HG03460 (cell line): ENCODE measurements around the gene ESPNL.
A peak's percentile ranks its signal among the peaks of the same experiment; 100 is the strongest.

ENCODE experiments used
- ATAC-seq: cut with Tn5 transposase; IDR thresholded peaks from one replicate; pipeline ENCODE4 v1.9.1; 2021; ENCODE audit not compliant: unreplicated experiment

Gene ESPNL

DNA sequence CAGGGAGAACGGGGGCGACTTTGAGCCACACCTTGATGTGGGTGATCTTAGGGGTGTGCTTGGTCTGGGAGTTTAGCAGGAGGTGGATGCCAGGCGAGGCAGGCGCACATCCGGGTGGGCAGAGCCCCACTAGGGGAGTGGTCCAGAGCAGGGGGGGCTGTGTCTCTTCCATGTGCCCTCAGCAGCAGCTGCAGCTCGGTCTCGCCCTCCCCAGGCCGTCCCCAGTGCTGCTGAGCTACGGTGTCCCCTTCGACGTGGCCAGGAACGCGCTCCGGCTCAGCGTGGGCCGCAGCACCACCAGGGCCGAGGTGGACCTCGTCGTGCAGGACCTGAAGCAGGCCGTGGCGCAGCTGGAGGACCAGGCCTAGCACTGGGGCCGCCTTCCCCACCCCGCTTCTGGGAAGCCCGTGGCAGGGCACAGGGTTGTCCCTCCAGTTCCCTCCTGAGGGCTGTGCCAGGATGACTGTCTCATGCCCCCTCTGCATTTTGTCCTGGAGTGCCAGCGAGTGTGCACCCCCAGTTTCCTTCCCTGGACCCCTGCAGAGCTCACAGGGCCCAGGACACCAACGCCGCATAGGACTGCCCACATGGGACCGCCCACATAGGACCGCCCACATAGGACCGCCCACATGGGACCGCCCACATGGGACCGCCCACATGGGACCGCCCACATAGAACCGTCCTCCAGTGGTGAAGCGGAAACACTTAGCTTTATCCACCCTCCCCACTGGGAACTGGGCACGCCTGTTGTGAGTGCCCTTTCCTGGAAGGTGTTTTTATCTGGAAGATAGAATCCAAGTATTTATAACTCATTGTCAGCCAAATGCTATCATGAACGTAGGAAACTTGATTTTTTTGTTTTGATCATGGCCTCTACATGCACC, 1.9 kb upstream of the ESPNL start:
- ATAC-seq, result no peak

DNA sequence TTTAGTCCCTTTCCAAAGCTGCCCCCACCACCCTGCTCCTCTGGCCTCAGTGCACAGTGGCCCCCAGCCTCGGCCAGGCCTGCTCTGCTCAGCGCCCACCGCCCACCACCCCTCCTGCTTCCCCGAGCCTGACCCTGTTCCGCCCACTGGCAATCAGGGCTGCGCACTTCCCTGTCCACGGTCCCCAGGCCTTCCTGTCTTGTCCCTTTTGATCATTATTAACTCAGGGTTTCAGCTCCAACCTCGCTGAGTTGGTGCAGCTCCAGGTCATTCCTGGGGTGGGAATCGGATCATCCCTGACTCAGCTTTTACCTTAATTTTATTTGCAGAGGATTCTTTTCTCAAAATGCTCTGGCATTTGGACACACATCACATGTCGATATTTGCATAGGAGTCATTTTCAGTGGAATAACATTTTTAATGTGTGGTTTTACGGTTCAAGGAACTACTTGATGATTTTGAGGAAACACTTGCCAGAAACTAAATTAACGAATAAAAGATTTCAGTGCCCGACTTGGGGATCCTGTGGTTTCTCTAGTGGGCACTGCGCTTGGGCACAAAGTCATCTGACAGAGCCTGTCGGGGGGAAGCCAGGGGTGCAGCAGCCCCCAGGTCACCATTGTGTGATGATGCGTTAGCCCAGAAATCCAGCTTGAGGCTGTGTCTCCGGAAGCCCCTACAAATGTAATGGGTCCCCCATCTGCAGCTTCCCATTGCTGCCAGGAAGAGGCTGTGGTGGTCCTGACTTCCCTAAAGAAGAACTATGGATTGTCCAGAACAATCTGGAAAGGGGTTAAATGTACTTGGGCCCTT, 1.0 kb upstream of the ESPNL start:
- ATAC-seq, result no peak

DNA sequence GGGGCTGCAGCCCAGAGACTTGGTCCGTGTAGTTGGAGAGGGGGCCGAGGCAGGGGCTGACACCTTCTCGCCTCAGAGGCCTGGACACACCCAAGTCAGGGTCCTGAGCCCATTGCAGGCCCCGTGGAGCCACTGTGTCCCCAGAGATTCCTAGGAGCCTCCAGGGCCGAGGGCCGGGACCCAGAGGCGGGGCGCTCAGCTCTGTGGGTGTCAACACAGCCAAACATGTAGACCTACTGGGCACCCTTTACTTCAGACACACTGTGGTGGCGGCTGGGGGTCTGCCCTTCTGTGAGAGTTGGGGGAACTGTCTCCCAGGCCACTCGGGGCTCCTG, 459 bp upstream of the ESPNL start:
- ATAC-seq, result no peak

DNA sequence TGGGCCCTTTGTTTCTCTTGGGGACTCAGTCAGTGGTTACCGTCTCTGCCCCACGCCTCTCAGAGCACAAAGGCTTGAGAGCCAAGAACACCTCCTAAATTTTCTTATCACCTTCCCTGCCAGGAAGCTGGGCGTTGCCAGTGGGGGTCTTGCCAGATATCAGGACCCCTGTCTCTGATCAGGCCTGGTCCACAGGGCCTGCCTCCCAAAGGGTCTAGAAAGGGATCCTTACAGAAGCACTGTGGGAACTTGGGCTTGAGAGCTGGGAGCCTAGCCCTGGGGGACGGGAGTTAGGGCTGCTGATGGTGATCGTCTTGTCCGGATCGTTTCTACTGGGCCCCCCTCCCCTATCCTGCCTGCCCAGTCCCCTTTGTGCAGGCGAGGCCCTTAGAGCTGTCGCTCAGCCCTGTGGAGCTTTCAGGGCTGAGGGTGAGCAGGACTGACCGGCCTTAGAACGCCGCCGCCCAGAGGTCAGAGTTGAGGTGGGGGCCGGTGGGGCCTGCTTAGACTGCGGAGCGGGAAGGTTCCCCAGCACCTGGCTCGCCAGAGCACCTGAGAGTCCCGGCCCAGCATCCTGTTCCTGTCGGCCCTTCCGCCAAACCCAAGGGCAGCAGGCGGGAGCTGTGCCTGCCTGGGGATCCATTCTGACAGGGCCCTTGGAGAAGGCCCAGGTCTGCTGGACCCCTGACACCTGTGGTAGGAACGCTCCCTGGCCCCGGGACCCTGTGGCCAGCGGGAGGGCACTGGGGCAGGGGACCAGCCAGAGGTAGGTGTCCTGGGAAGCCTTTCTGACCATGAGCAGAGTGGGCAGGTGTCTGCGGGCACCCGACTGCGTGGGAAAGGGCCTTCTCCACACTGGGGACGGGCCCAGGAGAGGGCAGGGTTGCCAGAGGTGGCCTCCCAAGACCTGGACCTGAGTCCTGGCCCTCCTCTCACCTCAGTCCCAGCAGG, 956 bp downstream of the ESPNL start:
- no peak for ATAC-seq

DNA sequence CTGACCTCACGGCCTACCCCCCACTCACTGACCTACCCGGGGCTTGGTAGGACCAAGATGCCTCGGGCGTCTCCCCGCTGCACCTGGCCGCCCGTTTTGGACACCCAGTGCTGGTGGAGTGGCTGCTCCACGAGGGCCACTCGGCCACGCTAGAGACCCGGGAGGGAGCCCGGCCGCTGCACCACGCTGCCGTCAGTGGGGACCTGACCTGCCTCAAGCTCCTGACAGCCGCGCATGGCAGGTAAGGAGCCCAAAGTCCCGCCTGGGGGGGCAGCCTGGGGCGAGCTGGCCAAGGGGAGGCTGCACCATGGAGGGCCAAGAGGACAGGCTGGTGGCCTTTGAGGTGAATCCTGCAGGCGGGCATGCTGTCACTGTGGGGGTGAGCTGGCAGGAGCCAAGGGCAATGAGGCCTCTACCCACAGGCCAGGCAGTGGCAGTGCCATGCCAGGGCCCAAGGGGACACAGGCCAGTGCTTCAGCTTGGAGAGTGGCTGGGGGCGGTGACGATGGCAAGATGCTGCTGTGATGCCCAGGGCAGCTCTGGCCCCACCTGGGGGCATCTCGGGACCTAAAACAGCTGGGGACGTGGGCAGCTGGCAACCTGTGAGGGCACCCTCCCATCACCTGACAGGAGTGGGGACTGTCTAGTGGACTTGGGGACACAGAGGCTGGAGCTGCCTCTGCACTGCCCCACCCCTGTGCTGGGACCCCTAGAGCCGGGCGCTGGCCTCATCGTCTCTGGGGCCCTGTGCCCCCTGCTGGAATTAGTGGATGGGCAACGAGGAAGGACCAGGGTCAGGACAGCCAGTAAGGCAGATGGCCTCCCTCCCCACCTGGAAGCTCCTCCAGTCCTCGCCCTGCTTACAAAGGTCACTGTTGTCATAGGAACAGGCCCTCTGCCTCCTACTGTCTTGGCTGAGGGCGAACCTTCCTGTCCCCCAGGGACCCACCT, 2.0 kb downstream of the ESPNL start:
- ATAC-seq, result no peak

DNA sequence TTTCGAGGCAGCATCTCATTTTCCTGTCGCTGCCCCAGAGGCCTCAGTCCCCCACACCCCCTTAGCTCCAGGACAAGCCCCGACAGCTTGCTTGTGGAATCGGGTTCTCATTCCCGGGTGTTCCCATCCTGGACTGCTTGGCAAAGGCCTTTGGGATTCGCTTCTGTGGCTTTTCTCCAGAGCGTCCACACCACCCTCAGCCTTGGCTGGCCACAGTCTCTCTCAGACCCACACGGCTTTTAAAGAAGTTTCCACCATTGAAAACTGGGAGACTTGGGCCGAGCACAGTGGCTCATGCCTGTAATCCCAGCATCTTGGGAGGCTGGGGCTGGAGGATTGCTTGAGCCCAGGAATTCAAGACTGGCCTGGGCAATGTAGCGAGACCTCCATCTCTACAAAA, 2.7 kb downstream of the ESPNL start:
- ATAC-seq, result no peak

DNA sequence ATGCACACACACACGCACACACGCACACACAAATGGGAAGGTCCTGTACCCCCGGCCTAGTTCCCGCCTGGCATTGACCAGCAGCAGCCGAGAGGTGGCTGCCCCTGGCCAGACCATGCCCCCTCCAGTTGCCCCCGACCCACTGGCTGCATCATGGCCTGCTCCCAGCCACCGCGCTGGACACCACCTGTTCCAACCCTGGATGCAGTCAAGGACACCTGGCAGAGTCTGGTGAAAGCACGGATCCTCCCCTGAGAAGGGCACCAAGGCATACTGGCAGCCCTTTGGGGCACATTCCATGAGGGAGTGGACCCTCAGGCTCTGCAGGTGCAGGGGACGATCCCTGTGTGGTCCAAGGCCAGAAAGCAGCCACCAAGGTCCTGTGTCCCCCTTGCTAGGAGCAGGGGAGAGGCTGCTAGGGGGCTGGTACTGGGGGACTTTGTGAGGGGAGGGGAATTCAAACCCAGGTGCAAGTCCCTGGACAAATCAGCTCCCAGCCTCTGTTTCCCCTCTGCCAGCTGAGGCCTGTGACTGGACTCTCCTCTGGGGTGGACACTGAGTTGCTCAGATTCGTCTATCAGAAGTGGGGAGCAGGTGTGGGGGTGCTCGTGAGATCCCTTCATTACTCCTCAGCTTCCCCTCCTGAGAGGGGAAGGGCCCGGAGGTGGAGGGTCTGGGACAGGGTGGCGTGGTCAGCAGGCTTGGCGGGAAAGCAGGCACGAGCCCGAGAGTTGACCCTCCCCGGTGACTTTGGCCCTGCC, 3.5 kb downstream of the ESPNL start:
- ATAC-seq, result no peak

DNA sequence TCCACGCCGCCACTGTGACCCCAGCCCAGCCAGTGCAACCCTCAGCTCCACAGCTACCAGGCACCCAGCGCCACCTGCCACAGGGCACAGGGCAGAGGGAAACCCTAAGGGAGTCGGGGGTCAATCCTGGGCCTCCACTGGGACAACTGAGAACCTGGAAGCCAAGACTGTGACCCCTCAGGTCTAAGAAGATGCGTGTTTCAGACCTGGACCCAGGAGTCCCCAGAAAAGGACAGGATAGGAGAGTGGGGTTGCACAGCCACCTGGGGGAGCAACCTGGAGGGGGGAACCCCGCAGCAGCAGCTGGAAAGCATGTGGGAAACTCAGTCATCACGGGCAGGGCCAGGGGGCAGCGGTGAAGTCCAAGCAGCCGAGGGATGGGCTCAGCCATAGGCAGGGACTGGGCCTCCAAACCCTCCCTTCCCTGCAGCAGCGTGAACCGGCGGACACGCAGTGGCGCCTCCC, 4.1 kb downstream of the ESPNL start:
- no peak for ATAC-seq

DNA sequence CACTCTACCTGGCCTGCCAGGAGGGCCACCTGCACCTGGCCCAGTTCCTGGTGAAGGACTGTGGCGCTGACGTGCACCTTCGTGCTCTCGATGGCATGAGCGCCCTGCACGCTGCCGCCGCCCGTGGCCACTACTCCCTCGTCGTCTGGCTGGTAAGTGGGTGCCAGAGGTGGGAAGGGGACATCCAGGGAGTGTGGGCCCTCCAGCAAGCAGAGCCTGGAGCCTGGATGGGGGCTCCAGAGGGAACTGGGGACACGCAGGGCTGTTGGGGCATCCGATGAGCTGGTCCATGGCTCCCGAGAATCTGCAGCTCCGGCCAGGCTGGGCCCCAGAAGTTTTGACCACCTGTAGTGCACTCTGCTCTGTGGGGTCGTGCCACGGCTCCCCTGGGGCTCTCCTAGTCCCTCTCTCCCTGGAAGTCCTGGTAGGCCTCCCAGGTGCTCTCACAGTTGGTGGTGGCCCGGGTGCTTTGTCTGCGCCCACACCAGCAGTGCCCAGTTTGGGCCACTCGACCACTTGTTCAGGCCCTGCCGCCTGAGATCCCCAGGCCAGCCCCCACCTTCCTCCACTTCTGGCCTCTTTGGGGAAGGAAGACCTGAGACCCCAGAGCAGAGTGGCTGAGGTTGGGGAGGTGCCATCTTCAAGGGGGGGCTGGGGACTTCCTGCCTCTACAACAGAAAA, 4.7 kb downstream of the ESPNL start:
- no peak for ATAC-seq

DNA sequence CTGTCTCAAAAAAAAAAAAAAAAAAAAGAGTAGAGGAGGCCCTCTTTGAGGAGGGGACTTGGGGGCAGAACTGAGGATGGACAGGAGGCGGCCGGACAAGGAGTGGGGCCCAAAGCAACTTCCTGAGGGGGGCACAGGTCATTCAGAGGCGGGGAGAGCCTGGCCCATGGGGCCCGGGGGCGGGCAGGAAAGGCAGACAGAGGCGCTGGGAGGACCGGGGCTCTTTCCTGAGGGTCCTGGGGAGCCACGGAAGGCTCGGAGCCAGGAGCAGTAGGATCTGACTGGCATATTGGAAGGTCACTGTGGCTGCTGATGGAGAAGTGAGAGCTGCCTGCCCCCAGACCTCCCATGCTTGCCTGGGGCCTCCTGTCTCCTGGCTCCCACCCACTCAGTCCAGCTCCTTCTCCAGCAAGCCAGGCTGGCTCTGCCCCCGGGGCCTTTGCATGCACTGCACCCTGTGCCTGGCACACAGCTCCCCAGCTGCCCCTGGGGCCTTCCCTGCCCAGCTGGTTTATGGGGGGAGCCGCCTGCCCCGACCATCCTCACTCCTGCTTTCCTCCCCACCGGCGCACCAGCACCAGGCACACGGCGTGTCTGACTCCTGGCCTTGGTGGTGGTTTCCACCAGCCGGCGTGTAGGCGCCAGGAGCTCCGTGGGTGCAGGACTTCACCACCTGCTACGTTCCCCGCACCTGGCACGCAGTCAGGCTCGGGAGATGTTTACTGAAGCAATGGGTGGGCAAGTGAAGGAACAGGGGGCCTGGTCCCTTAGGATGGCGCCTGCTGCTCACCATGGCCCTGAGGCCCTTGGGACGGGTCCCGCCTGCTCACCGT, 5.6 kb downstream of the ESPNL start:
- ATAC-seq, result no peak

DNA sequence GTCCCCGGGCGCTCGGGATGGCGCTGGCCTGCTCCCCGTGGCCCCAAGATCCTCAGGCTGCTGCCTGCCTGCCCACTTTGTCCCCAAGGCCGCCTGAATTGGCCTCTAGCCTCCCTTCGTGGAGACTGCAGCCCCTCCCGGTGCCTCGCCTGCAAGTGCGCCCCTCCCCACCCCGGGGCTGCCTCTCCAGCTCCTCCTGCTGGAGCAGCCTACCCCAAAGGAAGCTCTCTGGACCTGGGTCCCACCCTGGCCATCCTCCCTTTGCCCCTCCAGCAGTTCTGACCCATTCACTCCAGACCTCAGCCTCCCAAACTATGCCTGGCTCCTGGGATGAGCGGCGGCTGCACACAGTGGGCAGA, 6.2 kb downstream of the ESPNL start:
- ATAC-seq, result no peak

DNA sequence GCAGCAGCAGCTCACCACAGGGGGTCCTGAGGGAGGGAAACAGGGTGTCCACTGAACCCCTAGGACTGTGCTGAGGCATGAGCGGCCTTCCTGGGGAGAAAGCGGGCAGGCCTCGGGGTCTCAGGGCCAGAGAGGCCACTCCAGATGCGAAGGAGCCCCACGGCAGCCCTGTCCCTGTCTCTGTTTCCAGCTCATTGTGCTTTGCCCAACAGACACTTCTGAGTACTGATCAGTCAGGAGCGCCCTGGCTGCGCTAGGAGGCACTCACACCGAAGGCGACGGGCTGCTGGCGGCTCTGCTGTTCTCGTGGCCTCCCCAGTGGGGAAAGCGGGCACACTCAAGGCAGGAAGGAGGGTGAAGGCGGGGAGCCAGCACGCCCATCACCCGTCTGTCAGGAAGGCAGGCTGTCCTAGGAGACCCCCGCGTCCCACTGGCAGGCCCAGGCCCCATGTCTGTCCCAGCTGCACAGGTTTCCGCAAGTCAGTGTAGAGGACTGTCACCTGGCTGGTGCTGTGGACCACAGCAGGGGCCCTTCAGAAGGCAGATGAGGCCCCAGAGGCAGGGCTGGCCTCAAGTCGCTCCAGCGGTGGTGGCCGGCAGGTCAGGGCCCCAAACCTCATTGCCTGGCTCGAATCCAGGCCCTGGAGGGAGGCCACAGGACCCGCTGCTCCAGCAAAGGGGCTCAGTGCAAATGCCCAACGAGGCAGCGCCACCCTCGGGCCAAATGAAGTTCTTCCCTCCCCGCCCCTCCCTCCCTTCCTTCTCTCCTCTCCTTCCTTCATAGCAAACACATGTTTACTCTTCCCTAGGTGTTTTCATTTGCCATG, 6.8 kb downstream of the ESPNL start:
- no peak for ATAC-seq

DNA sequence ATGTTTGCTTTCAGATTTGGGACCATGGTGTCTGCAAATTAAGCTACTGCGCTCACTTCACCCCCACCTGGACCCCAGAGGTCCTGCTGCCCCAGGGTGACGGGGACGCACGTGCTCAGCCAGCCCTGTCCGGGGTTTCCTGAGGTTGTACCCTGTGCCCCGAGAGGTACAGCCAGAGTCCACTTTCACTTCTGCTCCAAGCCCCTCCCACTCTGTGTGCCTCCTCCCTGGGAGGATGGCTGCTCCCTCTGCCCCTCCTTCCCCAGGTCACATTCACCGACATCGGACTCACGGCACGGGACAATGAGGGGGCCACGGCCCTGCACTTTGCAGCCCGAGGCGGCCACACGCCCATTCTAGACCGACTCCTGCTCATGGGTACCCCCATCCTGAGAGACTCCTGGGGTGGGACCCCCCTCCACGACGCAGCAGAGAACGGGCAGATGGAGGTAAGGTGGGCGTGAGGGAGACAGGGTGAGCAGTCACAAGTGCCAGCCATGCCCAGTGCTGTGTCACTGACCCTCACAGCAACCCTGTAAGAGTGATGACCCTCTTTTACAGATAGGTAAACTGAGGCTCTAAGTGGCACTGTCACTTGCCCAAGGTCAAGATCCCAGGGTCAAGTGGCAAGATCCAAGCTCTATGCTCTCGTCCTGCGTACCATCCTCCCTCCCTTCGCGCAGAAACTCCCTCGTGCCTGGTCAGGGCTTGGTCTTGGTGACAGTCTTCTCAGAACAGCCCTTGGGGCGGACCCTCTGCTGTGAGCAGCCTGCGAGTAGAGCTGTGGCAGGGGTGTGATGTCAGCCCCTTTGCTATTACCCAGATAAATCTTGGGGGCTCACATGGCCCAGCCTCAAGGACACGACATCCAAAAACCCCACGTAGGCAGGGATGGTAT, 7.6 kb downstream of the ESPNL start:
- peak; percentile 62 for ATAC-seq

DNA sequence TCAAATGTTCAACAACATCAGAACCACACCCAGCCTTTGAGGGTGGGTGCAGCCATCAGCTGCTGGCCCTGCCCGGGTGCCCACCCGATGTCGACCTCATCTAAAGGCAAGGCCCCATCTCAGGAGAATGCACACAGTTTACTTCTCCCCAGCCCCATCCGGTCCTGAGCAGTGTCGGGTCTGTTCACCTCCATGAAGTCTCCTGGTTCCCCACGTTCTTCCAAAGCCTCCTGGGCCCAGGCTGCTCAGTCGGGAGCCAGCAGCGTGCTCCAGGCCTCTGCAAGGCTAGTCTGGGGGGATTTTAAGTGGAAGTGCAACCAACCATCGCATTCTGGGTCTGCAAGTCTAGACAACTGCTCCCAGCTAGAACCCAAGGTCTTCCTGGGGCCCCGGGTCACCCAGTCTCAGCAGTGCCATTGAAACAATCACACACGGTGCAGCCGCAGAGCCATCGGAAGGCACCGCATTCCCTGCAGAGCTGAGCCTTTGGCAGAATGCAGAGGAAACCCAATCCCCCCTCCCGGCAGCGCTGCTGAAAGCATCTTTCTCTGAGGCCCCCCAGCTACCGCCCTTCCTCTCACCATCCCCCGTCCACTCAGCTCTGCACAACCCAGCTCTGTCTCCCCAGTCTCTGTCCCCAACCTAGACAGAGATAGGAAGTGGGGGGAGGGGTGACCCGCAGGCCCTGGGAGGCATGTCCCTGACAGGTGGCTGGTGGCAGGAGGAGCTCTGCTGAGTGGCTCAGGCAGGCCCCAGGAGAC, 8.5 kb downstream of the ESPNL start:
- ATAC-seq, result peak; percentile 81

DNA sequence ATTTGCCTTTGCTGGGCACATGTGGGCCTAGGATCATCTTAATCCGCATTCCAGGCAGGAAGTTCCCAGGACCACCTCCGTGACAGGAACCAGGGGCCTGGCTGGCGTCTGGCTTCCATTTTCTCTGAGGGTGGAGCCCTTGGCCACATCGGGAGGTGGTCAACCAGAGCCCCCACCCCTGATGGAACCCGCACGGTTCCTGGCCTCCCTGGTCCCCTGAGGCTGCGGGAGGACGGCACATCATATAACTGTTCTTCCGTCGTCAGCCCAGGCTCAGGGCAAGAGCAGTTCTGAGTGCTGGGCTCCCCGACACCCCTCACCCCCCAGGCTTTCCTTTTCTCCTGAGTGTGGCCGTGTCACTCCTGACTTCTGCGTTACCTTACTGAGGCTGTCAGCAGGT, 13.5 kb downstream of the ESPNL start:
- no peak for ATAC-seq
